PC-9 (cell line): ENCODE data around the gene SCYGR4. TPM values are rescaled to one million over a fixed set of nuclear protein-coding genes. Genes with fewer than 3 reads are reported as not detected.

ENCODE experiments used
- Bru-seq: library from RNA; stranded (reverse); fragments of 400-500 nt; gene quantifications from one replicate; lab custom pipeline; 2021; lab: Mats Ljungman, UMichigan
- BruChase-seq, 2 experiments: library from RNA; stranded (reverse); fragments of 400-500 nt; gene quantifications; one replicate each; lab custom pipeline; 2021; lab: Mats Ljungman, UMichigan
- BruUV-seq: library from RNA; stranded (reverse); fragments of 400-500 nt; replicated peaks from 2 replicates; lab custom pipeline; 2021; lab: Mats Ljungman, UMichigan
- CTCF ChIA-PET: fragments of 300-600 bp; sonication (Branson Sonifier 250); formaldehyde crosslinking; loops from one replicate; lab custom pipeline; 2022; ENCODE audit warnings: antibody characterized with exemption; lab: Charles Lee
- POLR2A ChIA-PET: fragments of 300-600 bp; sonication (Branson Sonifier 250); formaldehyde crosslinking; loops from one replicate; lab custom pipeline; 2022; ENCODE audit warnings: antibody characterized with exemption; ENCODE audit not compliant: unreplicated experiment; lab: Charles Lee
- DNase-seq, 2 experiments: peaks; one replicate each; pipeline versions ENCODE4 v3.0.0 to v3.0.0-alpha.2; 2015 to 2022; ENCODE audit warnings: mixed read lengths in 1 of 2
- H2AFZ ChIP-seq: fragments of 200-600 bp; sonication (generic); 2 replicates; pipeline ENCODE4 v1.8.1; 2017; ENCODE audit warnings: antibody characterized with exemption
- H3F3A ChIP-seq: fragments of 200-600 bp; sonication (generic); 2 replicates; pipeline ENCODE4 v1.8.1; 2017; ENCODE audit warnings: antibody characterized with exemption, mild to moderate bottlenecking, low read depth; ENCODE audit not compliant: insufficient read depth
- H3K27ac ChIP-seq: fragments of 200-600 bp; sonication (generic); 2 replicates; pipeline ENCODE4 v1.6.1; 2016; ENCODE audit warnings: mixed run types
- H3K27me3 ChIP-seq: fragments of 200-600 bp; sonication (generic); 2 replicates; pipeline ENCODE4 v1.6.1; 2016; ENCODE audit warnings: low read depth, mixed run types; ENCODE audit not compliant: insufficient read depth
- H3K36me3 ChIP-seq: fragments of 200-600 bp; sonication (generic); 2 replicates; pipeline ENCODE4 v1.6.1; 2016; ENCODE audit warnings: low read depth, mixed run types
- H3K4me1 ChIP-seq: fragments of 200-600 bp; sonication (generic); replicated peaks from 2 replicates; pipeline ENCODE4 v1.6.1; 2016; ENCODE audit warnings: mixed run types; ENCODE audit not compliant: insufficient read depth
- H3K4me2 ChIP-seq: fragments of 200-600 bp; sonication (generic); 2 replicates; pipeline ENCODE4 v1.6.1; 2017; ENCODE audit warnings: mixed run types
- H3K4me3 ChIP-seq: fragments of 200-600 bp; sonication (generic); 2 replicates; pipeline ENCODE4 v1.6.1; 2016; ENCODE audit warnings: mixed run types
- H3K79me2 ChIP-seq: fragments of 200-600 bp; sonication (generic); 2 replicates; pipeline ENCODE4 v1.6.1; 2017; ENCODE audit warnings: low read depth, mixed run types
- H3K9me2 ChIP-seq: fragments of 200-600 bp; sonication (generic); 2 replicates; pipeline ENCODE4 v1.8.1; 2017; ENCODE audit warnings: mild to moderate bottlenecking; ENCODE audit not compliant: insufficient read depth
- H3K9me3 ChIP-seq: fragments of 200-600 bp; sonication (generic); 2 replicates; pipeline ENCODE4 v1.8.1; 2016; ENCODE audit warnings: low read depth; ENCODE audit not compliant: insufficient read depth
- H4K20me1 ChIP-seq: fragments of 200-600 bp; sonication (generic); 2 replicates; pipeline ENCODE4 v1.8.1; 2017; ENCODE audit not compliant: insufficient read depth
- EZH2 ChIP-seq: fragments of 200-600 bp; sonication (generic); IDR thresholded peaks from 2 replicates; pipeline ENCODE4 v1.8.0; 2017; ENCODE audit warnings: antibody characterized with exemption, low read depth
- intact Hi-C: fragments of 100-400 bp; cut with micrococcal nuclease; formaldehyde crosslinking; loops from one replicate; pipeline ENCODE4 v1.10.0; 2022; ENCODE audit not compliant: unreplicated experiment
- long read RNA-seq: library from polyadenylated mRNA; stranded (forward); transcript quantifications from one replicate; pipeline ENCODE4 v2.0.0, GENCODE V29; 2022
- total RNA-seq: library from RNA; stranded (reverse); gene quantifications from 2 replicates; pipeline ENCODE4 v1.2.3, GENCODE V29; 2021
- TF ChIP-seq, protein P1 (sequence below): fragments of 200-600 bp; sonication (generic); conservative IDR thresholded peaks from 2 replicates; pipeline ENCODE4 v1.6.1; 2017; ENCODE audit warnings: mixed run types, antibody characterized with exemption, mild to moderate bottlenecking, moderate library complexity

Gene SCYGR4, protein sequence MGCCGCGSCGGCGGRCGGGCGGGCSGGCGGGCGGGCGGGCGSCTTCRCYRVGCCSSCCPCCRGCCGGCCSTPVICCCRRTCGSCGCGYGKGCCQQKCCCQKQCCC
- total RNA-seq: not detected in 2 replicates
- not detected for Bru-seq, nascent RNA
- BruChase-seq, experiment 1, labeled RNA remaining after a 2-hour chase: percentile 45 among the genes with signal in this experiment
- BruChase-seq, experiment 2, labeled RNA remaining after a 6-hour chase: percentile 45 among the genes with signal in this experiment
- long read RNA-seq: 0 reads

DNA sequence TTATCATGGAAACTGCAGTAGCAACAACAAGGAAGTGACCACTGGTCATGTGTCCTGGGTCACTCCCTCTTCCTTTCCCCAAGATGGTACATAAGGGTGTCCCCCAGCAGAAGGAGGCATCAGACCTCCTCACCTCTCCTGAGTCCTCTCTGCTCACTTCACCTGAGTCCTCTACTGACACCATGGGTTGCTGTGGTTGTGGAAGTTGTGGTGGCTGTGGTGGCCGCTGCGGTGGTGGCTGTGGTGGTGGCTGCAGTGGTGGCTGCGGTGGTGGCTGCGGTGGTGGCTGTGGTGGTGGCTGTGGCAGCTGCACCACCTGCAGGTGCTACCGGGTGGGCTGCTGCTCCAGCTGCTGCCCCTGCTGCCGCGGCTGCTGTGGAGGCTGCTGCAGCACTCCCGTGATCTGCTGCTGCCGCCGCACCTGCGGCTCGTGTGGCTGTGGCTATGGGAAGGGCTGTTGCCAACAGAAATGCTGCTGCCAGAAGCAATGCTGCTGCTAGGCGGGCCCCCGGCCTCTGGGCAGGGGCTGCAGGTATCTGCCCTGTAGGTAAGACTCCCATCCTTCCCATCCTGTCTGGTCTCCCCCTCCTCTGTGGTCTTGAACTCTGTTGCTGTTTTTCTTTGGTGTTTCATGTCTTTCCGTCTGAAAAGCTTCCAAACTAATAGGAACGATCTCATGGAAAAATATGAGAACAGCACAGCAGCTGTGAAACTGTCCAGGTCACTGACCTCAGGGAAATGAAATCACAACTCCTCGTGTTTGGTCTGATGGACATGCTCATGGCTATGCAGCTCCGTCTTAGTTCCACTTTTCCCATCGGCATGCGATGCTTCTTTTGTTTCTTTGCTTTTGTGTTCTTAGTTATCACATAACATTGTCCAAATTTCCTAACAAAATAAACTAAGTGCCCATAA lies at the start of gene SCYGR4:
SCYGR4 (plus strand) TSS at position 183 of the 915 bp plus-strand sequence; CDS start at position 183, 0 bp downstream.
- H3K4me1 ChIP-seq: peaks cover 16% of the 10 kb centered on the region
- no peak within 1 kb of the TSS for H3K27ac ChIP-seq
- 0 out of 2 replicates have a peak, but pooled peaks cover 11% of the 10 kb centered on the region for H3F3A ChIP-seq
- H3K79me2 ChIP-seq: no peaks in the 10 kb centered on the region
- BruUV-seq: no TSS peak
- no peak within 1 kb of the TSS for H3K4me2 ChIP-seq
- H3K4me3 ChIP-seq: no peak within 1 kb of the TSS
- H3K9me3 ChIP-seq: no peaks in the 10 kb centered on the region; the same call in 1 of the 2 replicates
- intact Hi-C loops: no loop called here
- no peak for TF ChIP-seq EZH2
- TF ChIP-seq, protein P1, sequence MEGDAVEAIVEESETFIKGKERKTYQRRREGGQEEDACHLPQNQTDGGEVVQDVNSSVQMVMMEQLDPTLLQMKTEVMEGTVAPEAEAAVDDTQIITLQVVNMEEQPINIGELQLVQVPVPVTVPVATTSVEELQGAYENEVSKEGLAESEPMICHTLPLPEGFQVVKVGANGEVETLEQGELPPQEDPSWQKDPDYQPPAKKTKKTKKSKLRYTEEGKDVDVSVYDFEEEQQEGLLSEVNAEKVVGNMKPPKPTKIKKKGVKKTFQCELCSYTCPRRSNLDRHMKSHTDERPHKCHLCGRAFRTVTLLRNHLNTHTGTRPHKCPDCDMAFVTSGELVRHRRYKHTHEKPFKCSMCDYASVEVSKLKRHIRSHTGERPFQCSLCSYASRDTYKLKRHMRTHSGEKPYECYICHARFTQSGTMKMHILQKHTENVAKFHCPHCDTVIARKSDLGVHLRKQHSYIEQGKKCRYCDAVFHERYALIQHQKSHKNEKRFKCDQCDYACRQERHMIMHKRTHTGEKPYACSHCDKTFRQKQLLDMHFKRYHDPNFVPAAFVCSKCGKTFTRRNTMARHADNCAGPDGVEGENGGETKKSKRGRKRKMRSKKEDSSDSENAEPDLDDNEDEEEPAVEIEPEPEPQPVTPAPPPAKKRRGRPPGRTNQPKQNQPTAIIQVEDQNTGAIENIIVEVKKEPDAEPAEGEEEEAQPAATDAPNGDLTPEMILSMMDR: no peak
- H3K27me3 ChIP-seq: no peaks in the 10 kb centered on the region
- CTCF ChIA-PET: no interaction called here
- H3K9me2 ChIP-seq: no peaks in the 10 kb centered on the region
- H4K20me1 ChIP-seq: no peaks in the 10 kb centered on the region
- no peak for DNase-seq
- POLR2A ChIA-PET: no interaction called here
- no peak within 1 kb of the TSS for H2AFZ ChIP-seq
- no peaks in the 10 kb centered on the region for H3K36me3 ChIP-seq

DNA sequence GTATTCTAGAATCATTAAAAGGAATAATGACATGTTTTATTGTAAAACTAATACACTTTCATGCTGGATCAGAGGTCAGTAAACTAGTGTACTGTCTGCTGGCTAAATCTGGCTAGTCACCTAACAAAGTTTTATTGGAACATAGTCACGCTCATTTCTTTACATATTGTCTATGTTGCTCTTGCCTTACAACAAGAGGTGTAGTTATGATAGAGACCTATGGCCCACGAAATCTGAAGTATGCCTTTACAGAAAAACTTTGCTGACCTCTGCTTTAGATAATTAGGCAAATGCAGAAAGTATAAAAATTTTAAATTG lies 48.5 kb upstream of the SCYGR4 start:
- TF ChIP-seq, protein P1: no peak
- no peak for TF ChIP-seq EZH2
- Histone ChIP-seq H3F3A (peaks cover 55% of the 10 kb centered on the region), H3K27ac (no peak overlapping the region), H3K4me2 (no peak overlapping the region), H3K36me3 (no peaks in the 10 kb centered on the region), H3K79me2 (no peaks in the 10 kb centered on the region), H2AFZ (no peak overlapping the region), H3K9me3 (no peaks in the 10 kb centered on the region), H3K9me2 (no peaks in the 10 kb centered on the region), H3K27me3 (no peaks in the 10 kb centered on the region), H4K20me1 (no peaks in the 10 kb centered on the region), H3K4me1 (no peaks in the 10 kb centered on the region), H3K4me3 (no peak overlapping the region)
- no peak for DNase-seq
- intact Hi-C loops: no loop called here
- no TSS peak for BruUV-seq
- ChIA-PET CTCF (no interaction called here), POLR2A (no interaction called here)

DNA sequence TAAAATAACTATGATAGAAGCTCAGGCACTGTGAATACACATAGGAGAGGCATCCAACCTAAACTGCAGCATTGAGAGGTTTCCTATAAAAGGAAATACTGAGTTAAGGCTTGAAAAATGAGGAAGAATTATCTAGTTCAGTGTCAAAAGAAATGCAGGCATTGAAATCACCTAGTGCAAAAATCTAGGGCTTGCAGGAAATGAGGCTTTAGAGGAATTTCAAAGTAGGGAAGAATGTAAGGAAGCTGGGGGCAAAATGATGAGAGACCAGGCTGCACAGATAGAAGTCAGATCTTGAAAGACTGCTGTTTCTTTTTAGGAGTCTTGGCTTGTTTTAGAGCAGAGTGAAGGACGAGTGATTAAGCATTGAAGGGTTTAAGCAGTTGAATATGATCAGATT lies 46.7 kb upstream of the SCYGR4 start:
- H3K79me2 ChIP-seq: no peaks in the 10 kb centered on the region
- no peak overlapping the region for H3K27ac ChIP-seq
- TF ChIP-seq, protein P1: no peak
- TF ChIP-seq EZH2: no peak
- H3K4me3 ChIP-seq: no peak overlapping the region
- no peak overlapping the region for H3K4me2 ChIP-seq
- H3K4me1 ChIP-seq: no peaks in the 10 kb centered on the region
- no peaks in the 10 kb centered on the region for H4K20me1 ChIP-seq
- no peak overlapping the region for H2AFZ ChIP-seq
- H3K27me3 ChIP-seq: no peaks in the 10 kb centered on the region
- H3K36me3 ChIP-seq: no peaks in the 10 kb centered on the region
- POLR2A ChIA-PET: no interaction called here
- H3F3A ChIP-seq: peaks cover 41% of the 10 kb centered on the region
- no TSS peak for BruUV-seq
- no peak for DNase-seq
- H3K9me2 ChIP-seq: no peaks in the 10 kb centered on the region; the same call in 1 of the 2 replicates
- intact Hi-C loops: loop anchor here (10.0 kb wide), 1 partner anchor 194 kb away; no protein-coding TSS in a partner anchor
- no peaks in the 10 kb centered on the region for H3K9me3 ChIP-seq
- CTCF ChIA-PET: interaction anchor here (0.6 kb wide), 1 partner anchor 28 kb away, joined by 3 read pairs; the partner anchor contains the start of gene SCYGR2
